MM.1S (cell line): Measurements from ENCODE around the gene TMIGD3.

Source experiments
- DNase-seq: peaks from one replicate; pipeline ENCODE4 v3.0.0-alpha.2; 2015
- H2AFZ ChIP-seq: fragments of 300-600 bp; sonication (generic); 2 replicates; pipeline ENCODE4 v1.6.0; 2016; ENCODE audit warnings: antibody characterized with exemption, low read length
- H3F3A ChIP-seq: fragments of 300-600 bp; sonication (generic); 2 replicates; pipeline ENCODE4 v1.6.1; 2016; ENCODE audit warnings: mild to moderate bottlenecking, antibody characterized with exemption, low read length, moderate library complexity, mixed read lengths; ENCODE audit not compliant: insufficient read depth
- H3K27ac ChIP-seq: fragments of 300-600 bp; sonication (generic); 2 replicates; pipeline ENCODE4 v1.5.1; 2016; ENCODE audit warnings: mild to moderate bottlenecking, low read length
- H3K27me3 ChIP-seq: fragments of 300-600 bp; sonication (generic); replicated peaks from 2 replicates; pipeline ENCODE4 v1.6.0; 2016; ENCODE audit warnings: low read length; ENCODE audit not compliant: insufficient read depth
- H3K36me3 ChIP-seq: fragments of 300-600 bp; sonication (generic); replicated peaks from 2 replicates; pipeline ENCODE4 v1.6.1; 2016; ENCODE audit warnings: mild to moderate bottlenecking, low read length, mixed read lengths; ENCODE audit not compliant: insufficient read depth
- H3K4me1 ChIP-seq: fragments of 300-600 bp; sonication (generic); 2 replicates; pipeline ENCODE4 v1.6.1; 2016; ENCODE audit warnings: low read length, mixed read lengths
- H3K4me2 ChIP-seq: fragments of 300-600 bp; sonication (generic); 2 replicates; pipeline ENCODE4 v1.6.0; 2016; ENCODE audit warnings: low read depth, low read length
- H3K4me3 ChIP-seq: fragments of 300-600 bp; sonication (generic); 2 replicates; pipeline ENCODE4 v1.5.1; 2016; ENCODE audit warnings: low read length, mixed read lengths
- H3K79me2 ChIP-seq: fragments of 300-600 bp; sonication (generic); 2 replicates; pipeline ENCODE4 v1.6.1; 2016; ENCODE audit warnings: mixed run types, low read length, mixed read lengths
- H3K9ac ChIP-seq: fragments of 300-600 bp; sonication (generic); 2 replicates; pipeline ENCODE4 v1.6.1; 2016; ENCODE audit warnings: low read length, mixed read lengths
- H3K9me2 ChIP-seq: fragments of 300-600 bp; sonication (generic); replicated peaks from 2 replicates; pipeline ENCODE4 v1.6.1; 2016; ENCODE audit warnings: mild to moderate bottlenecking, low read length, mixed read lengths; ENCODE audit not compliant: insufficient read depth
- H3K9me3 ChIP-seq: fragments of 300-600 bp; sonication (generic); replicated peaks from 2 replicates; pipeline ENCODE4 v1.6.1; 2016; ENCODE audit warnings: mild to moderate bottlenecking, low read length, mixed read lengths; ENCODE audit not compliant: insufficient read depth
- H4K20me1 ChIP-seq: fragments of 300-600 bp; sonication (generic); 2 replicates; pipeline ENCODE4 v1.6.1; 2016; ENCODE audit warnings: mild to moderate bottlenecking, low read length, moderate library complexity, mixed read lengths; ENCODE audit not compliant: insufficient read depth
- EZH2 ChIP-seq: fragments of 300-600 bp; sonication (generic); optimal IDR thresholded peaks from 2 replicates; pipeline ENCODE3; 2017; ENCODE audit warnings: low read depth, mild to moderate bottlenecking, antibody characterized with exemption, low read length, mixed read lengths
- EZH2phosphoT487 ChIP-seq: fragments of 300-600 bp; sonication (generic); IDR thresholded peaks from 2 replicates; pipeline ENCODE4 v1.6.1; 2018; ENCODE audit warnings: antibody characterized with exemption, low read length
- TF ChIP-seq, protein P1 (sequence below): fragments of 300-600 bp; sonication (generic); IDR thresholded peaks from 2 replicates; pipeline ENCODE4 v1.5.1; 2016; ENCODE audit warnings: antibody characterized with exemption, low read length, mixed read lengths

TMIGD3 gene

GRCh38 chr1:111538343-111539025 lies 35.1 kb upstream of the TMIGD3 start:
- no peak for TF ChIP-seq EZH2
- TF ChIP-seq EZH2phosphoT487: no peak
- Histone ChIP-seq H3K9me2 (no peaks in the 10 kb centered on the region), H3K4me1 (no peaks in the 10 kb centered on the region), H3K27me3 (no peaks in the 10 kb centered on the region), H3K36me3 (no peaks in the 10 kb centered on the region), H3F3A (no peaks in the 10 kb centered on the region), H3K4me2 (no peak overlapping the region), H4K20me1 (no peaks in the 10 kb centered on the region), H2AFZ (no peak overlapping the region), H3K9ac (no peak overlapping the region), H3K4me3 (no peak overlapping the region), H3K79me2 (no peaks in the 10 kb centered on the region), H3K9me3 (no peaks in the 10 kb centered on the region), H3K27ac (no peak overlapping the region)
- no peak for DNase-seq

DNA sequence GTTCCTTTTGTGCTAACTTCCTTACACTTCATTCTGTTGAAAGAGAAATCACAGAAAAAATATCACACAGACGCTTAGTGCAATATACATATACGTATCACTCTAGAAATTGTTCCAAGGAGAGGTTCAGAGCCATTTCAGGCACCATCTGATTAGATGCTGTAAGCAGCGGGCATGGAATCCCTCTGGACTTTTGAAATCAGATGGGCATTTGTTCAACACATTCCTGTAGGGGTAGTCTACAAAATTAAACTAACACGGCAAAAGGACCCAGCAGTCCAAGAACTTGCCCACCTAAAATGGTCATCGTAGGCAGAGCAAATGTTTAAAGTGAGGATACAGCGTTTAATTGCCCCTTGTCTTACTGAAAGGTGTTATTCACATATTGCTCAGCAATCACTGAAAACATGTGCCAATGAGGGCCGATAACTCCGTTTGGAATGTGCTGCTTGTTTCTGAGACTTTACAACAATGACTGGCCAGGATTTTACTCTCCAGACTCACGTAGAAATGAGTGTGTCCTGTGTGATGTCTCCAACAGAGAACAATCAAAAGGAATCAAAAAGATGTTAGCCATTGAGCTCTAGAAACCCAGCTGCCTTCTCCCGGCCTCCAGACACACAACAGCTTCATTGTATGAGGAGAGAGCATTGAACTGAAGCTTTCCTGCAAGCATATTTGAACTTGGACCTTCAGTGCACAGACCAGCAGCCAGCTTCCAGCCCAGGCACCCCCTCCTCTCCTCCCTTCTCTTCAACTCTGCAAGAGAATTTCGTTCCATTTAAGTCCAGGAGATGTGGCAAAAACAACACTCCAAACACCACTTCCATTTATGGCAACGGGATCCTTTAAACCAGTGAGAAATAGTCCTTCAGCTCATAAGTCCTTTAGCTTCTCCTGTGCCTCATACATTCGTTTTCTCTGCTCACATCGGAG lies 32.1 kb upstream of the TMIGD3 start:
- Histone ChIP-seq H3K4me1 (no peaks in the 10 kb centered on the region), H3K4me2 (no peak overlapping the region), H3K9ac (no peak overlapping the region), H2AFZ (no peak overlapping the region), H4K20me1 (no peaks in the 10 kb centered on the region), H3F3A (no peaks in the 10 kb centered on the region), H3K27ac (no peak overlapping the region), H3K36me3 (no peaks in the 10 kb centered on the region), H3K4me3 (no peak overlapping the region), H3K79me2 (no peaks in the 10 kb centered on the region), H3K9me3 (no peaks in the 10 kb centered on the region), H3K9me2 (no peaks in the 10 kb centered on the region), H3K27me3 (no peaks in the 10 kb centered on the region)
- DNase-seq: no peak
- TF ChIP-seq EZH2 (no peak), EZH2phosphoT487 (no peak)
- TF ChIP-seq, protein P1, sequence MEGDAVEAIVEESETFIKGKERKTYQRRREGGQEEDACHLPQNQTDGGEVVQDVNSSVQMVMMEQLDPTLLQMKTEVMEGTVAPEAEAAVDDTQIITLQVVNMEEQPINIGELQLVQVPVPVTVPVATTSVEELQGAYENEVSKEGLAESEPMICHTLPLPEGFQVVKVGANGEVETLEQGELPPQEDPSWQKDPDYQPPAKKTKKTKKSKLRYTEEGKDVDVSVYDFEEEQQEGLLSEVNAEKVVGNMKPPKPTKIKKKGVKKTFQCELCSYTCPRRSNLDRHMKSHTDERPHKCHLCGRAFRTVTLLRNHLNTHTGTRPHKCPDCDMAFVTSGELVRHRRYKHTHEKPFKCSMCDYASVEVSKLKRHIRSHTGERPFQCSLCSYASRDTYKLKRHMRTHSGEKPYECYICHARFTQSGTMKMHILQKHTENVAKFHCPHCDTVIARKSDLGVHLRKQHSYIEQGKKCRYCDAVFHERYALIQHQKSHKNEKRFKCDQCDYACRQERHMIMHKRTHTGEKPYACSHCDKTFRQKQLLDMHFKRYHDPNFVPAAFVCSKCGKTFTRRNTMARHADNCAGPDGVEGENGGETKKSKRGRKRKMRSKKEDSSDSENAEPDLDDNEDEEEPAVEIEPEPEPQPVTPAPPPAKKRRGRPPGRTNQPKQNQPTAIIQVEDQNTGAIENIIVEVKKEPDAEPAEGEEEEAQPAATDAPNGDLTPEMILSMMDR: no peak

GRCh38 chr1:111520053-111520452 lies 16.6 kb upstream of the TMIGD3 start:
- H3F3A ChIP-seq: no peaks in the 10 kb centered on the region
- no peaks in the 10 kb centered on the region for H3K36me3 ChIP-seq
- H3K9me3 ChIP-seq: no peaks in the 10 kb centered on the region
- no peaks in the 10 kb centered on the region for H3K27me3 ChIP-seq
- no peak overlapping the region for H3K4me3 ChIP-seq
- H3K9ac ChIP-seq: no peak overlapping the region
- peaks cover 14% of the 10 kb centered on the region for H3K4me1 ChIP-seq
- no peaks in the 10 kb centered on the region for H4K20me1 ChIP-seq
- H3K79me2 ChIP-seq: no peaks in the 10 kb centered on the region
- no peak overlapping the region for H3K27ac ChIP-seq
- no peak overlapping the region for H2AFZ ChIP-seq
- H3K9me2 ChIP-seq: no peaks in the 10 kb centered on the region
- H3K4me2 ChIP-seq: no peak overlapping the region
- no peak for TF ChIP-seq EZH2phosphoT487
- no peak for TF ChIP-seq EZH2
- TF ChIP-seq, protein P1: no peak
- no peak for DNase-seq
